ENCODE measurements around the gene DOCK3.

- TF ChIP-seq CTCF (IDR thresholded peaks at IDR 0.05) (no peak), POLR2A (IDR thresholded peaks at IDR 0.05) (no peak), POLR2AphosphoS5 (IDR thresholded peaks at IDR 0.05; ENCODE audit: insufficient read depth in 1 of 2, low read depth in 1 of 2) (no peak)
These were observed 622.6 kb downstream of the DOCK3 start for GRCh38 chr3:51297333-51297732.

Measured in vagina (tissue), 2 donors.